CD4-positive, alpha-beta T cell treated with Interleukin-4 for 4 hours (primary cell): ENCODE measurements around the gene IL17RE.

ENCODE experiments used
- DNase-seq: peaks from one replicate; pipeline ENCODE4 v3.0.0-alpha.2; 2020

Gene IL17RE

DNA sequence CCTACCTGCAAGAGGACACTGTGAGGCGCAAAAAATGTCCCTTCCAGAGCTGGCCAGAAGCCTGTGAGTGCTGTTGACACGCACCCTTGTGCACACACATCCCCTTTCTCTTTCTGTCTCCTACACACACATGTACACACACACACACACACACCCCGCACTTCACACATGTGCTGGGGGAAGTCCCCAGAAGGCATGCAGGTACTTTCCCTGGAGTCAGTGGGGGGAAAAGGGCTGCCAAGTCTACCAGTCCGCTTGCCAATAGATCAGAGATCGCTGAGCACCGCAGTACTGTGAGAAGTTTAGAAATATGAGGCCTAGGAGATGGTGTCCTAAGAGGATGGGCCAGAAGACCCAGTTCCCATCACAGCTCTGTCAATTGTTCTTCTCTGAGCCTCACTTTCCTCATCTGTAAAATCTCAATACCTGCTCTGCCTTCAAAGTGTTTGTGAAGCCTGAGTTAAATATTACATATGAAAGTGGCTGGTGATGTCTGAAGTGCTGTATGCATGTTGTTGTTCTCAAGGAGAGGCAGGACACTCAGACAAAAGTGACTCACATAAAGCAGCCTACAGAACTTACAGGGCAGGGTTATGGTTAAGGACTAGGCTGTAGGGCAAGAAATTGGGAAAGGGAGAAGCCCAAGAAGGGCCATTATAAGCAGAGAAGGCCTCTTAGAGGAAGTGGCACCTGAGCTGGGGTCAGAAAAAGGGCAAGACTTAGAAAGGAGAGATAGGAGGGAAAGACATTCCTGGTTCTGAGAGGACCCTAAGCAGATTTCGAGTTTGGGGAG lies 6.8 kb downstream of the IL17RE start:
- DNase-seq, result peak; percentile 21

DNA sequence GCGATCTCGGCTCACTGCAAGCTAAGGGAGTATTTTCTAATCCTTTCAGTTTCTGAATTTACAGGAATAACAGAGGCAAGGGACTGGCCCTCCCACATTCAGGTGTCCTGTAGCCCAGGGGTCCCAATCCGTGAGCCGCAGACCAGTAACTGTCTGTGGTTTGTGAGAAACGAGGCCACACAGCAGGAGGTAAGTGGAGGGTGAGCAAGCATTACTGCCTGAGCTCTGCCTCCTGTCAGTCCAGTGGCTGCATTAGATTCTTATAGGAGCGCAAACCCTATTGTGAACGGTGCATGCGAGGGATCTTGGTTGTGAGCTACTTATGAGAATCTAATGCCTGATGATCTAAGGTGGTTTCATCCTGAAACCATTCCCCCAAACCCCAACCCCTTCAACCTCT lies 9.2 kb downstream of the IL17RE start:
- no peak for DNase-seq

DNA sequence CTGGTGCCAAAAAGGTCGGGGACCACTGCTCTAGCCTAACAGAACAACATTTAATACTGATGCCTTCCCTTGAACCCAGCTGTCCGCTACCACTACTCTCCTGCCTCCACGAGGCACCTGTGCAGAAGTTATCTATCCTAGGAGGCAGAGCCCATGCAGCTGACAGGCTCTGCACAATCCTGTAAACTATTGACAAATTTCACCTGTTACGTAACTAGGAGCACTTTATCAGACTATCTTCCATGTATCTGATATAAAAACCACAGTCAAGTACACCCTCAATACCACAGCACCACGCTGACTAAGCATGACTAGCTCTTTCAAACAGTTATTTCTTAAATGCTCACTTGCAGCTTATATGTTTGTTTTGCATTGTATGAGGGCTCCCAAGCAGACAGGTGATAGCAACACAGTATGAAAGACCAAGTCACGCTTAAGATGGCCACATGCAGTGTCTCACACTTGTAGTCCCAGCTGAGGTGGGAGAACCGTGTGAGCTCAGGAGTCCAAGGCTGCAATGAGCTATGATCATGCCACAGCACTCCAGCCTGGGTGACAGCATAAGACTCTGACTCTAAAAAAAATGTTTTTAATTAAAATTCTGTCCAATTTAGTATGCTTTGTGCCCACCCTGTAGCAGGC lies 9.8 kb downstream of the IL17RE start:
- DNase-seq, result peak; percentile 76

DNA sequence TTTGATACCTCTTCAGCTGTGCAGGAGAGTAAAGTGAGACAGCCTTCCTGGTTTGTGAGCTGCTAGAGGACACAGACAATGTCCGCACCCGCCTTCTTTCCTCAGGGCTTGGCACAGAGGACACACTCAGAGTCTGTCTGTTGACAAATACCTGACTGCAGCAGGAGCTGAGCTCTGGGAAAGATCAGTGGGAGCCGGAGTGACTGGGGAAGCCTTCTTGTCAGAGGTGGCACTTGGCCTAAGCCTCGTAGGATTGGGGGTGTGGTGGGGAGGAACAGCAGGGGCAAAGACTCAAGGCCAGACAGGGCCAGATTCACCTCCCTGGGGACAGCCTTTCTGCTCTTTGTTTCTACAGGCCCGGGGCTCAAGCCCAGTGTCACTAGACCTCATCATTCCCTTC lies 11.0 kb downstream of the IL17RE start:
- no peak for DNase-seq

DNA sequence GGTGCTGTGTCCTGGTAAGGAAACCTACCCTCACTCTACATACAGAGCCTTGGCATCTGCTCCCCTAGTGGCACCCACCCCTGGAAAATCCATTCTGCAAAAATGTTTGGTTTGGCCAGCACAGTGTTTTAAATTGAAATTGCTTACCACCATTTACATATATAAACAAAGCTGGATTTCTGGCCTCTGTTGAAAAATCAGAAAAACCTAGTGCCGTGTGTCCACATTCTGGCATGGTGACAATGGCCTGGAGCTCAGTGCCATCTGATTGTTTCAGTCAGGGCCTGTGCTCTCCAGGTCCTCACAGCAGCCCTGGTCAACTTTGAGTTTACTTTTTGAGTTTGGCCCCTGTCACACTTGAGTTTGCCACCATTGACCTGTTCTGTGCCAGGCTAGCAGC lies 11.4 kb downstream of the IL17RE start:
- no peak for DNase-seq

DNA sequence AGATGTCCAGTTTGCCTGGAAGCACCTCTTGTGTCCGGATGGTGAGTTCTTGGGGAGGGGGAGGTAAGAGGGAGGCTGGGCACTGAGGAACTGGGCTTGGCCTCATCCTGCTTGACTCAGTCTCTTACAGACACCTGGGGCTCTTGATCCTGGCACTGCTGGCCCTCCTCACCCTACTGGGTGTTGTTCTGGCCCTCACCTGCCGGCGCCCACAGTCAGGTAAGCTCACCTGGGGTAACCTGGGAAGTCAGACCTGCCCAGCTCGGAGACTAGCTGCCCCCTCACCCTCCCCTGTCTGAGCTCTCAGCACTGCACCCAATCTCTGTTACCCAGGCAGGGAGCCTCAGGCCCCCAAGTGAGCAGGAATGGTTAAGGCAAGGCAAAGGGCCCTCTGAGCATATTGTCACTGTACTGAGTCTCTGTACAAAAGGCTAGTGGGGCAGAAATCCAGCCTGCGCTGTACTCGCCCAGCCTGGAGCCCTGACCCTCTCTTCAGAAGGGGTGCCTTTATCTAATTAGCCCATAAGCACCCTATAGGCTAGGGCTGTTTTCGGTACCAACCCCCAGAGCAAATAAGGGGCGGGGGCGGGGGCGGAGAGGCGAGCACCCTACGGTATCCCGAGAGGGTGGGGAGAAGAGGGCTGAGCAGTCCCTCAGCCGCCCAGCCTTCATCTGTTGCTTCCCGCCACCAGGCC lies 12.1 kb downstream of the IL17RE start:
- no peak for DNase-seq

DNA sequence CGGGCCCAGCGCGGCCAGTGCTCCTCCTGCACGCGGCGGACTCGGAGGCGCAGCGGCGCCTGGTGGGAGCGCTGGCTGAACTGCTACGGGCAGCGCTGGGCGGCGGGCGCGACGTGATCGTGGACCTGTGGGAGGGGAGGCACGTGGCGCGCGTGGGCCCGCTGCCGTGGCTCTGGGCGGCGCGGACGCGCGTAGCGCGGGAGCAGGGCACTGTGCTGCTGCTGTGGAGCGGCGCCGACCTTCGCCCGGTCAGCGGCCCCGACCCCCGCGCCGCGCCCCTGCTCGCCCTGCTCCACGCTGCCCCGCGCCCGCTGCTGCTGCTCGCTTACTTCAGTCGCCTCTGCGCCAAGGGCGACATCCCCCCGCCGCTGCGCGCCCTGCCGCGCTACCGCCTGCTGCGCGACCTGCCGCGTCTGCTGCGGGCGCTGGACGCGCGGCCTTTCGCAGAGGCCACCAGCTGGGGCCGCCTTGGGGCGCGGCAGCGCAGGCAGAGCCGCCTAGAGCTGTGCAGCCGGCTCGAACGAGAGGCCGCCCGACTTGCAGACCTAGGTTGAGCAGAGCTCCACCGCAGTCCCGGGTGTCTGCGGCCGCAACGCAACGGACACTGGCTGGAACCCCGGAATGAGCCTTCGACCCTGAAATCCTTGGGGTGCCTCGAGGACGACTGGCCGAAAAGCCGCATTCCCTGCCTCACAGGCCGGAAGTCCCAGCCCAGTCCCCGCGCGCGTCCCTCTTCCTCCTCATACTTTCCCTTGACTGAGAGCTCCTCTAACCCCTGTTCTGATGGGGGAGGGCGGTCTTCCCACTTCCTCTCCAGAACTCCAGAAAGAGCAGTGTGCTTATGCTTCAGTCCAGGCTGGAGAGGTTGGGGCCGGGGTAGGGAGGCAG lies 12.8 kb downstream of the IL17RE start:
- DNase-seq, result no peak

DNA sequence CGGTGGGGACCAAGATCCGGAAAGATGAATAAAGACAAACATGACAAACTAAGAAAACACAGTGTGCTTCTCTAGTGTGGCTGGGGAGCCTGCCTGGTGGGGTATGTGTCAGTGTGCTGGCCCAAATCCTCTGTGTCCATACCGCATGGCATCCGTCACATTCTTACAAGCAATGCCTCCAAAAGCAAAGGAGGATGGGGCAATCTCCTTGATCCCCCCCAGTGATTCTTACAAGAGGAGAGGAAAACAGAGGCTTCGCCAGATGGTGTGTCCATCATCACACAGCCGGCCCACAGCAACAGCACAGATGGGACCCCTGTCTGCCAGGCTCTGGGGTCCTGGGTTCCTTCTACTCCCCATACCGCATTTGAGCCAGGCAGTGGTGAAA lies 13.7 kb downstream of the IL17RE start:
- DNase-seq, result no peak

DNA sequence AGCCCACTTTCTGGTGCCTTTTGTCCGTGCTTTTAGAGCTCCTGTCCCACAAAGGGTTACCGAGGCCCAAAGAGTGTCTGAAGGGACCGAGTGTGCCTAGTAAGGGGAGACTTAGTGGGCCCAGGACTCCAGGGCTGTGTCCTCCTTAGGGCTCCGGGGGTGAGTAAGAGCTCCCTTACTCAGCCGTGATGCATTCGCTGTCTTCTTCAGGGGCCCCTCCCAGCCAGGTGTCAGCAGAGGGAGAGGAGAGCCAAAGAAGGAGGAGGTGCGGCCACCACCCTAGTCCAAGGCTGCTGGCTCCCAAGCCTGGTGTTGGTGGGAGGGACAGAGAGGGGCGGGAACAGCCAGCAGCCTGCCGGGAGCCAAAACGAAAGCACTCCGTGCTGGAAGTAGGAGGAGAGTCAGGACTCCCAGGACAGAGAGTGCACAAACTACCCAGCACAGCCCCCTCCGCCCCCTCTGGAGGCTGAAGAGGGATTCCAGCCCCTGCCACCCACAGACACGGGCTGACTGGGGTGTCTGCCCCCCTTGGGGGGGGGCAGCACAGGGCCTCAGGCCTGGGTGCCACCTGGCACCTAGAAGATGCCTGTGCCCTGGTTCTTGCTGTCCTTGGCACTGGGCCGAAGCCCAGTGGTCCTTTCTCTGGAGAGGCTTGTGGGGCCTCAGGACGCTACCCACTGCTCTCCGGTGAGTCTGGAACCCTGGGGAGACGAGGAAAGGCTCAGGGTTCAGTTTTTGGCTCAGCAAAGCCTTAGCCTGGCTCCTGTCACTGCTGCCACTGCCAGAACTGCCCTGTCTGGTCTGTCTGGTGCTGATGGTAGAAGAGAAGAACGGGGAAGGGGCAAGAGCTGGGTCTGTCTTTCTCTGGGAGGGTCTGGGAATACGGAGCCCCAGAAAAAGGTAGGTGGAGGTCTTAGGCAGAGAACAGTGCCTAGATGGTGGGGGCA lies 14.4 kb downstream of the IL17RE start, which contains the start of gene IL17RC:
TSS of gene IL17RC (plus strand) at position 365 of the 947 bp plus-strand sequence. CDS start at position 583, 218 bp downstream.
- DNase-seq, result no peak

DNA sequence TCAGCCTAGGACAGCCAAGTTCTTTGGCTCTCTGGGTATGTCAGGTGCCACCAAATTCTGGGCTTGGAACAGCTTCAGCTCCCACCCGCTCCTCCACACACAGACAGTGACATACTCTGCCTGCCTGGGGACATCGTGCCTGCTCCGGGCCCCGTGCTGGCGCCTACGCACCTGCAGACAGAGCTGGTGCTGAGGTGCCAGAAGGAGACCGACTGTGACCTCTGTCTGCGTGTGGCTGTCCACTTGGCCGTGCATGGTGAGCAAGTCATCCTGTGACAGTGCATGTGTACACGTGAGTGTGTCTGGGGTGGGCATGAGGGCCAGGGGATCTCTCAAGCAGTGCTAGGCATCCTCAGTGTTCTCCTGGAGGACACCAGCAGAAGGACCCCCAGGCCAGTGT lies 15.2 kb downstream of the IL17RE start:
- no peak for DNase-seq

DNA sequence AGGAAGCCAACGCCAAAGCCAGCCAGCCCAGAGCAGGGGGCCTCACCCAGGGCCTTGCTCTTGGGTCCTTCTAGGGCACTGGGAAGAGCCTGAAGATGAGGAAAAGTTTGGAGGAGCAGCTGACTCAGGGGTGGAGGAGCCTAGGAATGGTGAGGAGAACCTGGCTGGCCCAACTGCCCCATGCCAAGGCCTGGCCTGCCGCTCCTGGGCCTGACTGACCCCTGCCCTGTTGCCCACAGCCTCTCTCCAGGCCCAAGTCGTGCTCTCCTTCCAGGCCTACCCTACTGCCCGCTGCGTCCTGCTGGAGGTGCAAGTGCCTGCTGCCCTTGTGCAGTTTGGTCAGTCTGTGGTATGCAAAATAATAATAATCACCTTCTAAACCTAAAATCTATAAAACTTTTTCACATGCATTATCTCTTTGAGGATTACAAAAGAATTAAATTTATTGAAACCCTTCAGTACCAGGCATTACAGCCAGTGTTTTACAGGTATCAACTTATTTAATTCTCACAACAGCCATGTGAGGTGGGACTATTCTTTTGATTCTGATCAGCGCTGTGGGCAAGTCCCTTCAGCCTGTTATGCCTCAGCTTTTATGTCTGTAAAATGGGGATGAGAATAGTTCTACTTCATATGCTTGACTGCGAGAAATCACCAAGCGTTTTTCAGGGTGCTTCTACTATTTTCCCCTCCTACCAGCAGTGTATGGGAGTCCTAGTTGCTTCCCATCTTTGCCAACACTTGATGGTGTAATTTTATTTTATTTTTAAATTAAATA lies 15.8 kb downstream of the IL17RE start:
- no peak for DNase-seq

DNA sequence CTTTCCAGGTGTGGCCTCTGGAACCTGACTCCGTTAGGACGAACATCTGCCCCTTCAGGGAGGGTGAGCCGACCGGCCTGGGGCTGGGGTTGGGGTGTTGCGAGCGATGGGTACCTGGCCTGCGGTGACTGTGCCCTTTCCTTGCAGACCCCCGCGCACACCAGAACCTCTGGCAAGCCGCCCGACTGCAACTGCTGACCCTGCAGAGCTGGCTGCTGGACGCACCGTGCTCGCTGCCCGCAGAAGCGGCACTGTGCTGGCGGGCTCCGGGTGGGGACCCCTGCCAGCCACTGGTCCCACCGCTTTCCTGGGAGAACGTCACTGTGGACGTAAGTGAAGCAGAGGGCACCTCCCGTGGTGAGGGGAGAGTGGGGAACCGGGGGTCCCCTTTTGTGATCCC lies 25.5 kb downstream of the IL17RE start:
- DNase-seq, result no peak

DNA sequence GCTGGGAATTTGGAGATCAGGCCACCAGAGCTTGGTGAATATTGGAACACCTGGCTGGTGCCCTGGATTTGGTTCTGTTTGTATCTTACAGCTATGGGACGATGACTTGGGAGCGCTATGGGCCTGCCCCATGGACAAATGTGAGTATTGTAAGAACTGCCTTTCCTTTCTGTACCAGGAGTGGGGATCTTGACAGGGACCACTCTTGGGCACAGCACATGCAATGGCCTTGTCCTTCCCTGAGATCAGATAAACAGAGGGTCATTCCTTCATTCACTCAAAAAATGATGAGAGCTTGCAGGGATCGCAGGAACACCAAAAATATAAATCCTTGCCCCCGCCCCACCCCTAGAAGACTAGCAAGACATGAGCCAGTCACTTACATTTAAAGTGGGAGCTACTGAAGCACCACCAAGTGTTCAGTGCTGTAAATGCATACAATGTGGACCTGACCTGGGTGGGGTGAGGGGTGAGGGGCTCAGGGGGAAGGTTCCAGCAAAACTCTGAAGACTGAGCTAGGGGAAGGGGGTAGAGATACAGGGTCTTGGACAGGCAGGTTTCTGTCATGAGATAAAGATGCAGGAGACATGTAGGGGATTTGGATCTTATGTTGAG lies 28.3 kb downstream of the IL17RE start:
- no peak for DNase-seq

DNA sequence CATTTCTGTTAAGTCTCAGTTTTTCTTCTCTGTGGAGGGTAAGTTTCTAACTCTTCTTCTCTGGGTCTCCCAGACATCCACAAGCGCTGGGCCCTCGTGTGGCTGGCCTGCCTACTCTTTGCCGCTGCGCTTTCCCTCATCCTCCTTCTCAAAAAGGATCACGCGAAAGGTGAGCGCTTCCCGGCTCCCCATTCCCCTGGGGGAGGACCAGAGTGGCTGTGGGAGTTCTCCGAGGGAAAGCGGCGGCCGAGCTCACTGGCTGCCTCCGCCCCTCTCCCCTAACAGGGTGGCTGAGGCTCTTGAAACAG lies 29.8 kb downstream of the IL17RE start:
- DNase-seq, result no peak

DNA sequence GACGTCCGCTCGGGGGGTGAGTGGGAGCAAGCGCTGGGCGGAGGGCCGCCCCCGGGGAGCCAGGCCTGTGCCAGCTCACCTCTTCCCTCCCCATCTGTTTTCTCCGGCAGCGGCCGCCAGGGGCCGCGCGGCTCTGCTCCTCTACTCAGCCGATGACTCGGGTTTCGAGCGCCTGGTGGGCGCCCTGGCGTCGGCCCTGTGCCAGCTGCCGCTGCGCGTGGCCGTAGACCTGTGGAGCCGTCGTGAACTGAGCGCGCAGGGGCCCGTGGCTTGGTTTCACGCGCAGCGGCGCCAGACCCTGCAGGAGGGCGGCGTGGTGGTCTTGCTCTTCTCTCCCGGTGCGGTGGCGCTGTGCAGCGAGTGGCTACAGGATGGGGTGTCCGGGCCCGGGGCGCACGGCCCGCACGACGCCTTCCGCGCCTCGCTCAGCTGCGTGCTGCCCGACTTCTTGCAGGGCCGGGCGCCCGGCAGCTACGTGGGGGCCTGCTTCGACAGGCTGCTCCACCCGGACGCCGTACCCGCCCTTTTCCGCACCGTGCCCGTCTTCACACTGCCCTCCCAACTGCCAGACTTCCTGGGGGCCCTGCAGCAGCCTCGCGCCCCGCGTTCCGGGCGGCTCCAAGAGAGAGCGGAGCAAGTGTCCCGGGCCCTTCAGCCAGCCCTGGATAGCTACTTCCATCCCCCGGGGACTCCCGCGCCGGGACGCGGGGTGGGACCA lies 30.4 kb downstream of the IL17RE start:
- DNase-seq, result peak; percentile 88

DNA sequence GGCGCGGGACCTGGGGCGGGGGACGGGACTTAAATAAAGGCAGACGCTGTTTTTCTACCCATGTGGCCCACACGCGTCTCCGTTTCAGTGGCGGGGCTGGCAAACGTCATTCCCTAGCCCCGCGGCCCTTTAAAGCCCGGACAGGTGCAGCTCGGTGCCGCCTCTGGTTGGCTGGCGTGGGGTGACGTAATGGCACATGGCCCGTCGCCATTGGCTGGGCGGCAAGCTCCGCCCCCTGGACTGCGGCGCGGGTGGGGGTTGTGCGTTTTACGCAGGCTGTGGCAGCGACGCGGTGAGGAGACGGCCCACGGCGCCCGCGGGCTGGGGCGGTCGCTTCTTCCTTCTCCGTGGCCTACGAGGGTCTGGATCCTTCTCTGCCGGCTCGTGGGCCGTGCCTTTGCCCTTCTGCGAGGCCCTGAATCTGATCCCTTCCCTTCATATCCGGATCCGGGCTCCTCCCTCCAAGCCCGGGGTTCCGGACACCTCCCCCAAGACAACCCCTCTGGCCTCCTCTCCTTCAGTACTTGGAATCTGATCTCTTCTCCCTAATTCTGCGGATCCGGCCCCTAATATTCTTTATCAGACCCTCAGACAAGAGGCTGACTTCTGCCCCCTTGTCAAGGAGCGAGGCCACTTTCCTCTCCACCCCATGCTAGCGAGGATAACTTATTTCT lies 31.1 kb downstream of the IL17RE start, which contains the start of gene CRELD1:
TSS of gene CRELD1 (plus strand) at position 274 of the 674 bp plus-strand sequence. CDS start 605 bp downstream, outside the sequence.
- peak; percentile 97 for DNase-seq

DNA sequence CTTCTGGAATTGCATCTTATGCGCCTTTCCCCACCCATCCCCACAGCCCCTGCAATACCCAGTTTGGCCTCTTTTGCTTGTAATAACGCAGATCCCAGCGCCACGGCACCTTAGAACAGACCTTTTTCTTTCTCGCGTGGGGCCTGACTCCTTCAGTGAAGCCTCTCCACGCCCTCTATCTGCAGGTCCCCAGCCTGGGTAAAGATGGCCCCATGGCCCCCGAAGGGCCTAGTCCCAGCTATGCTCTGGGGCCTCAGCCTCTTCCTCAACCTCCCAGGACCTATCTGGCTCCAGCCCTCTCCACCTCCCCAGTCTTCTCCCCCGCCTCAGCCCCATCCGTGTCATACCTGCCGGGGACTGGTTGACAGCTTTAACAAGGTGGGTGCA lies 31.6 kb downstream of the IL17RE start:
- DNase-seq, result peak; percentile 28

DNA sequence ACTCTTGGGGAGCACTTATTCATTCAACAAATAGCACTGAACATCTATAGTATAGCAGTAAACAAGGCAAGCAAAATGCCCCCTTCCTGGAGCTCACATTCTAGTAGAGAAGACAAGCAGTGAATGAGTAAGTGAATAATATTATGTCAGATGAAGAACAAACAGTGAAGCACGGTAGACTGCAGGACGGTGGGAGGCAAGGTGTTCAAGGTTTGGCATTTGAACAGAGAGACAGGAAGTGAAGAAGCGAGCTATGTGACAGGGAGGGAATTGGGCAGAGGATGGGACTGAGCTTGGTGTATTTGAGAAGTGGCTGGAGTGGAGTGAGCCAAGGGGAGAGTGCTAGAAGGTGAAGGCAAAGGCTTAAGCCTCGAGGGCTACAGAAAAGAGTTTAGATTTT lies 32.3 kb downstream of the IL17RE start:
- no peak for DNase-seq

DNA sequence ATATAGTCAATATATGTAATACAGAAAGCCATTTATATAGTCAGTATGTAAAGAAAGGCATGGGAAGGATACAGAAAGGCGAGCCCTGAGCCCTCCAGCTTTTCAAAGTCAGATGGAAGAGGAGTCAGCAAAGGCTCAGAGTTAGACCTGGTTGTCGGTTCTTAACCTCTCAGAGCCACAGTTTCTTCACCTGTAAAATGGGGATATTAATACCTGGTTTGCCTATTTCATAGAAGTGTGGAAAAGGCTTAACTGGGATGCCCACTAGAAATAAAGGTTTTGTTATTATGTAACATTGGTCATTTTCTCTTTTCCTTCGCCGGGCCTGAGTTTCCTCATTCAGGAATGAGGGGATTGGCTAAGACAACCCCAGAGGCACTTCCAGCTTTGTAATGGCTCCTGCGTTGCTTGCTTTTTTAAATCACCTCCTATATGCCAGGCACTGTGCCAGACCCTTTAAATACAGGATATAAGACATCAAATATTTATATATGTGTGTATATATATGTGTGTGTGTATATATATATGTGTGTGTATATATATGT lies 33.4 kb downstream of the IL17RE start:
- no peak for DNase-seq
